ENCODE measurements around the gene PHKB.

Gene PHKB

GRCh38 chr16:47499080-47499699, 38.1 kb downstream of the PHKB start:
- TF ChIP-seq, protein P1, sequence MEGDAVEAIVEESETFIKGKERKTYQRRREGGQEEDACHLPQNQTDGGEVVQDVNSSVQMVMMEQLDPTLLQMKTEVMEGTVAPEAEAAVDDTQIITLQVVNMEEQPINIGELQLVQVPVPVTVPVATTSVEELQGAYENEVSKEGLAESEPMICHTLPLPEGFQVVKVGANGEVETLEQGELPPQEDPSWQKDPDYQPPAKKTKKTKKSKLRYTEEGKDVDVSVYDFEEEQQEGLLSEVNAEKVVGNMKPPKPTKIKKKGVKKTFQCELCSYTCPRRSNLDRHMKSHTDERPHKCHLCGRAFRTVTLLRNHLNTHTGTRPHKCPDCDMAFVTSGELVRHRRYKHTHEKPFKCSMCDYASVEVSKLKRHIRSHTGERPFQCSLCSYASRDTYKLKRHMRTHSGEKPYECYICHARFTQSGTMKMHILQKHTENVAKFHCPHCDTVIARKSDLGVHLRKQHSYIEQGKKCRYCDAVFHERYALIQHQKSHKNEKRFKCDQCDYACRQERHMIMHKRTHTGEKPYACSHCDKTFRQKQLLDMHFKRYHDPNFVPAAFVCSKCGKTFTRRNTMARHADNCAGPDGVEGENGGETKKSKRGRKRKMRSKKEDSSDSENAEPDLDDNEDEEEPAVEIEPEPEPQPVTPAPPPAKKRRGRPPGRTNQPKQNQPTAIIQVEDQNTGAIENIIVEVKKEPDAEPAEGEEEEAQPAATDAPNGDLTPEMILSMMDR (IDR thresholded peaks at IDR 0.05; ENCODE audit: low read depth, low read length) = no peak
- H3K4me3 ChIP-seq (ENCODE audit: low read depth, low read length) = no peak overlapping the region

DNA sequence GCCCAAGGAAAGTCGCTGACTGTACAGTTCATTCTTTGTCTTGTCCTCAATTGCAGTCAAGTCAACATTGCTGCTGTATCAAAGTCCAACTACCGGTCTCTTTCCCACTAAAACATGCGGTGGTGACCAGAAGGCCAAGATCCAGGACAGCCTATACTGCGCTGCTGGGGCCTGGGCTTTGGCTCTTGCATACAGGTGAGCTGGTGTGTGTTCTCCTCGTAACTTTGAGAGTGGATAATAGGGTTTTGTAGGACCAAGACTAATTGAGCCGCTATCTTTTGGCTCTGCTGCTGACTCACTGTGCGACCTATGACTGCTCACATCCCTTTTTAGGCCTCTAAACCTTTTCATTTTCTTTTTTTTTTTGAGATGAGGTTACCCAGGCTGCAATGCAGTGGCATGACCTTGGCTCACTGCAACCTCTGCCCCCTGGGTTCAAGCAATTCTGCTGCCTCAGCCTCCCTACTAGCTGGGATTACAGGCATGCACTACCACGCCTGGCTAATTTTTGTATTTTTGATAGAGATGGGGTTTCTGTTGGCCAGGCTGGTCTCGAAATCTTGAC, 38.7 kb downstream of the PHKB start:
- TF ChIP-seq, protein P1 (IDR thresholded peaks at IDR 0.05; ENCODE audit: low read depth, low read length) = no peak
- H3K4me3 ChIP-seq (ENCODE audit: low read depth, low read length) = no peak overlapping the region

GRCh38 chr16:47503936-47504335, 42.8 kb downstream of the PHKB start:
- TF ChIP-seq, protein P1 (IDR thresholded peaks at IDR 0.05; ENCODE audit: low read depth, low read length) = no peak
- no peak overlapping the region for H3K4me3 ChIP-seq (ENCODE audit: low read depth, low read length)

GRCh38 chr16:47504599-47504998, 43.5 kb downstream of the PHKB start:
- TF ChIP-seq, protein P1 (IDR thresholded peaks at IDR 0.05; ENCODE audit: low read depth, low read length) = no peak

DNA sequence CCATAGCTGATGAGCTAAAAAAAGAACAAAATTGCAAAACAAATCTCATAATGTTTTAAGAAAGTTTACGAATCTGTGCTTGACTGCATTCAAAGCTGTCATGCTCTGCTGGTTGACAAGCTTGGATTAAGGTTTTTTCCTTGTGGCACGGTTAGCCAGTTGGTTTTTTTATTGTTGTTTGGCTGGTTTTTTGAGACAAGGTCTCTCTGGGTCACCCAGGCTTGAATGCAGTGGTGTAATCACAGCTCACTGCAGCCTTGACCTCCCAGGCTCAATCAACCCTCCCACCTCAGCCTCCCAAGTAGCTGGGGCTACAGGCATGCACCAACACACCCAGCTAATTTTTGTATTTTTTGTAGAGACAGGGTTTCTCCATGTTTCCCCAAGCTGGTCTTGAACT, 45.7 kb downstream of the PHKB start:
- TF ChIP-seq, protein P1 (IDR thresholded peaks at IDR 0.05; ENCODE audit: low read depth, low read length) = no peak
- no peak overlapping the region for H3K4me3 ChIP-seq (ENCODE audit: low read depth, low read length)

More at GRCh38 chr16:47504599-47504998, 43.5 kb downstream of the PHKB start:
- no peak overlapping the region for H3K4me3 ChIP-seq (ENCODE audit: low read depth, low read length)

DNA sequence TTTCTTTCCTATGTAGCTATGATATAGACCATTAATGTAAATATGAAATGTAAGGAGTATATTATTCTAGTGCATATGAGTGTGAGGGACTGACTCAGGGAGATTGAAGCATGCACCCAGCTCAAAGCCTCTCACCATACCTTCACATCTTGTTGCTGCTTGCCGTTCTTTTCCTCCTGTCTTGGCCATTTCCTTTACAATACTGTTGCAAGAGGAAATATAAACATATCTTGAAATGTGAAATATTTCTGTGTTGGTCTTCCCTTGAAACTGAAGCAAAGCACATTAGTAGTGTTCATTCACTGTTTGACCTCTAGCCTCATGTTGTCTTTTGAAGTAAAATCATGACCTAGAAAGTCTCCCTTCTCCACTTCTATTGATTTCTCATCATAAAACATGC, 46.6 kb downstream of the PHKB start:
- TF ChIP-seq, protein P1 (IDR thresholded peaks at IDR 0.05; ENCODE audit: low read depth, low read length) = no peak
- H3K4me3 ChIP-seq (ENCODE audit: low read depth, low read length) = no peak overlapping the region

DNA sequence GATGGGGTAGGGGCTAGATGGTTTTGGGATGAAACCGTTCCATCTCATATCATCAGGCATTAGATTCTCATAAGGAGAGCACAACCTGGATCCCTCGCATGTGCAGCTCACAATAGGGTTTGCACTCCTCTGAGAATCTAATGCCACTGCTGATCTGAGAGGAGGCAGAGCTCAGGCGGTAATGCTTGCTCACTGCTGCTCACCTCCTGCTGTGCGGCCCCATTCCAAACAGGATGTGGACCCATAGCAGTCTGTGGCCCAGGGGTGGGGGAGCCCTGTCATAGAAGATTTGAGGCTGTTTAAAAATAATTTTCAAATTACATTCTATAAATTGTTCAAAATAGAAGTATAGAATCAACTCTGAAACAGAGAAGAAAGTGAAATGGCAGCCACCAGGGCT, 50.8 kb downstream of the PHKB start:
- no peak overlapping the region for H3K4me3 ChIP-seq (ENCODE audit: low read depth, low read length)
- TF ChIP-seq, protein P1 (IDR thresholded peaks at IDR 0.05; ENCODE audit: low read depth, low read length) = no peak
